K562 (cell line): Measurements from ENCODE around the gene LUC7L3. TPM values are rescaled to one million over a fixed set of nuclear protein-coding genes. Genes with fewer than 3 reads are reported as not detected.

Experiments
- CBX8 ChIP-seq: fragments of 200-600 bp; sonication (generic); IDR thresholded peaks from 2 replicates; pipeline ENCODE4 v1.6.1; 2012; ENCODE audit warnings: borderline replicate concordance, mixed run types, low read depth, mild to moderate bottlenecking, moderate library complexity, mixed read lengths, low read length, control low read depth, inconsistent platforms; ENCODE audit not compliant: poor library complexity, severe bottlenecking; ENCODE audit errors: extremely low read depth
- CHAMP1 ChIP-seq: fragments of 450-650 bp; IDR thresholded peaks from 2 replicates; pipeline ENCODE4 v1.6.1; 2016; ENCODE audit warnings: mild to moderate bottlenecking
- CHD1 ChIP-seq: fragments of 200-600 bp; sonication (generic); IDR thresholded peaks from one replicate; pipeline ENCODE4 v1.6.1; 2012; ENCODE audit warnings: mild to moderate bottlenecking, moderate library complexity, low read length, inconsistent platforms
- CTCF ChIP-seq, 3 experiments: IDR thresholded peaks in 2 of 3; conservative IDR thresholded peaks in 1 of 3; 2 replicates each; pipeline ENCODE4 v1.5.1; 2011 to 2012; ENCODE audit warnings: low read length in 3 of 3, mild to moderate bottlenecking in 3 of 3, control low read depth in 2 of 3, improper control_type of control experiment in 1 of 3, inconsistent platforms in 1 of 3, low read depth in 1 of 3, mixed read lengths in 1 of 3, moderate library complexity in 1 of 3; ENCODE audit not compliant: insufficient read depth in 2 of 3
- DMBX1 ChIP-seq: fragments of 250-450 bp; sonication (Bioruptor Pico); IDR thresholded peaks from 2 replicates; pipeline ENCODE4 v1.8.0; 2022; ENCODE audit warnings: inconsistent platforms, mild to moderate bottlenecking, moderate library complexity, borderline replicate concordance
- E2F1 ChIP-seq: sonication (generic); formaldehyde crosslinking; IDR thresholded peaks from 2 replicates; pipeline ENCODE4 v1.8.1; 2023; ENCODE audit warnings: mild to moderate bottlenecking, missing genetic modification reagents, moderate library complexity
- ELF2 ChIP-seq: fragments of 250-450 bp; sonication (Bioruptor Pico); IDR thresholded peaks from 2 replicates; pipeline ENCODE4 v1.5.0; 2021; ENCODE audit warnings: mild to moderate bottlenecking
- ETV6 ChIP-seq, 3 experiments: fragments of 150-350 bp in 1 of 3; sonication (generic) in 1 of 3; formaldehyde crosslinking in 1 of 3; IDR thresholded peaks; 2 replicates each; pipeline versions ENCODE4 v1.6.1 to v1.8.0; 2014 to 2022; ENCODE audit warnings: borderline replicate concordance in 2 of 3, low read depth in 2 of 3, antibody characterized with exemption in 1 of 3, low read length in 1 of 3, mild to moderate bottlenecking in 1 of 3, missing genetic modification reagents in 1 of 3
- HBP1 ChIP-seq: fragments of 450-650 bp; formaldehyde crosslinking; IDR thresholded peaks from 2 replicates; pipeline ENCODE4 v1.4.0; 2022; ENCODE audit warnings: missing genetic modification characterization
- HDAC1 ChIP-seq, 2 experiments: fragments of 450-650 bp; IDR thresholded peaks; 2 replicates each; pipeline ENCODE4 v1.6.1; 2016 to 2017; ENCODE audit warnings: inconsistent platforms in 1 of 2, mild to moderate bottlenecking in 1 of 2, moderate library complexity in 1 of 2
- KLF1 ChIP-seq: fragments of 450-650 bp; IDR thresholded peaks from 2 replicates; pipeline ENCODE4 v1.6.1; 2016; ENCODE audit warnings: missing genetic modification characterization, missing compliant biosample characterization
- MEIS2 ChIP-seq: fragments of 450-650 bp; IDR thresholded peaks from 2 replicates; pipeline ENCODE4 v1.6.1; 2014; ENCODE audit warnings: mild to moderate bottlenecking; ENCODE audit not compliant: partially characterized antibody
- MTA2 ChIP-seq: fragments of 450-650 bp; IDR thresholded peaks from 2 replicates; pipeline ENCODE4 v1.6.1; 2016; ENCODE audit warnings: low read depth
- NR2C2 ChIP-seq, 2 experiments: fragments of 200-800 bp in 1 of 2; sonication (Bioruptor generic) in 1 of 2; sonication (generic) in 1 of 2; formaldehyde crosslinking in 1 of 2; IDR thresholded peaks; 2 replicates each; pipeline versions ENCODE4 v1.6.1 to v1.8.0; 2016 to 2022; ENCODE audit warnings: mild to moderate bottlenecking in 1 of 2, missing compliant biosample characterization in 1 of 2, missing genetic modification characterization in 1 of 2, missing genetic modification reagents in 1 of 2
- RBM15 ChIP-seq: fragments of 200-400 bp; formaldehyde crosslinking; IDR thresholded peaks from 2 replicates; pipeline ENCODE4 v1.6.1; 2018; ENCODE audit warnings: mild to moderate bottlenecking, low read length, moderate library complexity; ENCODE audit not compliant: insufficient read depth
- SRSF3 ChIP-seq: fragments of 200-400 bp; formaldehyde crosslinking; IDR thresholded peaks from 2 replicates; pipeline ENCODE4 v1.6.1; 2016; ENCODE audit warnings: mild to moderate bottlenecking, low read length, moderate library complexity; ENCODE audit not compliant: insufficient read depth
- XRCC3 ChIP-seq: fragments of 450-650 bp; IDR thresholded peaks from 2 replicates; pipeline ENCODE4 v1.6.1; 2017; ENCODE audit warnings: mild to moderate bottlenecking, moderate library complexity
- ZNF586 ChIP-seq: fragments of 450-650 bp; formaldehyde crosslinking; conservative IDR thresholded peaks from 2 replicates; pipeline ENCODE4 v1.4.0; 2020; ENCODE audit warnings: mild to moderate bottlenecking, moderate library complexity
- polyA plus RNA-seq, 8 experiments: library from polyadenylated mRNA; depleted of rRNA in 4 of 8; stranded (reverse) in 5 of 8; unstranded in 3 of 8; fragments of >200 nt; fragmentation: Nextera tagmentation in 2 of 8; fragmentation: Illumina TruSeq in 1 of 8; extraction: Ambion mirVana in 2 of 8; extraction: Trizol in 1 of 8; gene quantifications; 2 replicates each; pipeline versions ENCODE4 v1.2.1 to v1.2.3, GENCODE V29; 2011 to 2014; ENCODE audit warnings: inconsistent platforms in 1 of 8, missing spikeins in 1 of 8
- total RNA-seq, 7 experiments: library from RNA; depleted of rRNA in 6 of 7; stranded (reverse); fragments of >200 nt in 6 of 7; fragmentation: Illumina TruSeq in 2 of 7; extraction: Trizol in 2 of 7; gene quantifications; 2 replicates each; pipeline versions ENCODE4 v1.2.1 to v1.2.3, GENCODE V29; 2011 to 2021; ENCODE audit warnings: low replicate concordance in 1 of 7

The LUC7L3 gene
- total and polyA plus RNA-seq, 9 of the 15 experiments (the other 6 are each of a cell fraction or from before 2014, with no cell fraction given): 80.8 to 284 (median 127) TPM

- TF ChIP-seq XRCC3: no peak
- no peak for TF ChIP-seq NR2C2 (CRISPR knock-in tag; IDR thresholded peaks at IDR 0.05)
- TF ChIP-seq NR2C2 (tag; IDR thresholded peaks at IDR 0.05): no peak
- no peak for TF ChIP-seq CHD1
- no peak for TF ChIP-seq KLF1 (tag)
- TF ChIP-seq MTA2: peak; percentile 33; the same call in 1 of the 2 replicates
- peak; percentile 9 for TF ChIP-seq MEIS2
- TF ChIP-seq DMBX1: no peak
- no peak for TF ChIP-seq SRSF3
- no peak for TF ChIP-seq HBP1 (CRISPR knock-in tag)
- peak in 1 of 2 experiments; percentile 41; a peak in 1 of 4 replicates for TF ChIP-seq HDAC1 (IDR thresholded peaks at IDR 0.05)
- no peak for TF ChIP-seq ZNF586 (CRISPR knock-in tag)
- TF ChIP-seq ETV6 (IDR thresholded peaks at IDR 0.05; ENCODE audit: borderline replicate concordance in 1 of 2, low read depth in 2 of 2, low read length in 1 of 2): no peak
- TF ChIP-seq ETV6 (CRISPR knock-in tag; IDR thresholded peaks at IDR 0.05; ENCODE audit: borderline replicate concordance): no peak
- no peak for TF ChIP-seq E2F1 (CRISPR knock-in tag)
- TF ChIP-seq CBX8: no peak
- peak; percentile 86 to 98 (median 97) for TF ChIP-seq CTCF (IDR thresholded peaks at IDR 0.05 in 2 of 3, conservative IDR thresholded peaks at IDR 0.05 in 1 of 3; ENCODE audit: insufficient read depth in 2 of 3, low read depth in 1 of 3, low read length in 3 of 3)
- TF ChIP-seq CHAMP1: no peak
- no peak for TF ChIP-seq RBM15
- TF ChIP-seq ELF2 (CRISPR knock-in tag): no peak
Observed at GRCh38 chr17:50681263-50682200, 37.9 kb upstream of the LUC7L3 start (continued).
